Measurements from ENCODE around the gene CALM1. TPM values are rescaled to one million over a fixed set of nuclear protein-coding genes. Genes with fewer than 3 reads are reported as not detected.

Gene CALM1
- total and polyA plus RNA-seq, 10 of the 15 experiments (the other 5 are each of a cell fraction or from before 2014, with no cell fraction given): 110 to 729 (median 261) TPM

- TF ChIP-seq WRNIP1 (IDR thresholded peaks at IDR 0.05; ENCODE audit: borderline replicate concordance, low read depth, low read length) (peak; percentile 89; the same call in 1 of the 2 replicates), BHLHE40 (IDR thresholded peaks at IDR 0.05; ENCODE audit: borderline replicate concordance in 1 of 2, low read depth in 2 of 2, low read length in 1 of 2) (peak; percentile 31 to 65; a peak in 2 of 4 replicates), RUNX3 (IDR thresholded peaks at IDR 0.05; ENCODE audit: low read length) (peak; percentile 73), POLR2A (IDR thresholded peaks at IDR 0.05; ENCODE audit: low read depth, low read length) (peak; percentile 59), MXI1 (IDR thresholded peaks at IDR 0.05; ENCODE audit: low read depth, low read length) (peak; percentile 68; the same call in 1 of the 2 replicates), TCF3 (IDR thresholded peaks at IDR 0.05; ENCODE audit: borderline replicate concordance, insufficient read depth, low read depth, low read length) (peak; percentile 84; the same call in 1 of the 2 replicates), MAX (IDR thresholded peaks at IDR 0.05; ENCODE audit: low read depth, low read length) (peak; percentile 50; the same call in 1 of the 2 replicates), CBX5 (IDR thresholded peaks at IDR 0.05; ENCODE audit: low read depth) (peak; percentile 67; the same call in 1 of the 2 replicates), RAD21 (IDR thresholded peaks at IDR 0.05; ENCODE audit: insufficient read depth, low read depth, low read length) (peak; percentile 65), YY1 (IDR thresholded peaks at IDR 0.05; ENCODE audit: low read depth, low read length) (peak; percentile 90), CTCF (IDR thresholded peaks at IDR 0.05 in 2 of 3, conservative IDR thresholded peaks at IDR 0.05 in 1 of 3; ENCODE audit: control insufficient read depth in 2 of 3, extremely low read depth in 1 of 3, insufficient read depth in 1 of 3, low read depth in 3 of 3, low read length in 3 of 3) (peak; percentile 99 to 100 (median 100); a peak in 5 of 6 replicates)
Measured at GRCh38 chr14:90399541-90400444, 3.0 kb downstream of the CALM1 start (continued).

Data from GM12878 (cell line).